HG03354 (cell line): ENCODE data around the gene GNGT1.

Experiments
- ATAC-seq: cut with Tn5 transposase; IDR thresholded peaks from one replicate; pipeline ENCODE4 v1.9.1; 2021; ENCODE audit warnings: mild to moderate bottlenecking; ENCODE audit not compliant: unreplicated experiment, poor library complexity, severe bottlenecking

GNGT1 gene

DNA sequence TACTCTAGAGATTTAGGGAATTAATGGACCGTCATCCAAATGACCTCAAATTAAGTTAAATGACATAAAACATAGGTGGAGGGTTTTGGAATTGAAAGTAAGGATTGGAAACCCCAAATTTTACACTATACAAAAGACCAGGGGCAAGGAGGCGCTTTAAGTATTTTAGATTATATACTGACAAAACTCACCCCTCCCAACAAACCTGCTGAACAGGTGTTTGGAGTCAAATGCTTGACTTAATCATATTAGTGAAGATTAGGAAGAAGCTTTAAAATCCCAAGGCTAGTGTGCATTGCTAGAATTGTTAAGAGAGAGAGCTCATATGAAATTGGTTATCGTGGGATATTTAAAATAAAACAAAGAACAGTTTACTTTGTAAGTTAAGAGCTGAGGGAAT lies at the start of gene GNGT1:
GNGT1 (plus strand) TSS at position 301 of the 400 bp plus-strand sequence. CDS start 180 bp downstream, outside the sequence.
- ATAC-seq = no peak

DNA sequence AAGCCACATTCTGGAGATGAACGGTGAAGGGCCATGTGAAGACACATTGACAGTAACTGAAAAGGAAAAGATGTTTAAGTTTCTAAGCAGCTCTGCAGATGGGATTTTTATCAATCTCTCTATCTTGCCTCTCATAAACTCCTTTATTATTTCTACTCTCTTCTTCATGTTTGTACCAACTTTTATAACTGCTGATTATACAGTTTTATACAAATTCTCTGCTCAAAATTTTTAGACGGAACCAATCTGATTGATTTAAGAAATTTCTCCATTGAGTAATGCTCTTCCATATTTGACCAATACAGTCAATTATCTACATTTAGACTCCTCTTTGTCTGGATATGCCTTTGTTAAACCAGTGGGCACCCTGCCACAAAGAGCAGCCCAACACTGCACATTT lies 47.5 kb upstream of the GNGT1 start:
- no peak for ATAC-seq

DNA sequence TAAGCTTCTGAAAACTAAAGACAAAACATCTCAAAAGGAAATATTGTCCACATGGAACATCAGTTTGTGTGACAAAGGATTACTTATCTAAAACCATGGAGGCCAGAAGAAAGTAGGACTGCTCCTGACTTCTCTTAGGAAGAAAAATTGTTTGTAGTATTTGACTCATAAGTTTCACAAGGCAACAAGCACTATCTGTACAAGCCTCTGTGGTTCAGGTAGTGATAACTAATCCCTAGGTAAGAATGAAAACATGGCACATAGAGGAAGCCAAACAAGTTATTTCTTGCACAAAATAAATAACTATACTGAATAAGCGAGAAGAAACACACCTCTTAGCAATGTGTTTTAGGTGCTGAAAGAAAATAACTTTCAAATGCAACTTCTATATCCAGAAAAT lies 46.1 kb upstream of the GNGT1 start:
- ATAC-seq = no peak

DNA sequence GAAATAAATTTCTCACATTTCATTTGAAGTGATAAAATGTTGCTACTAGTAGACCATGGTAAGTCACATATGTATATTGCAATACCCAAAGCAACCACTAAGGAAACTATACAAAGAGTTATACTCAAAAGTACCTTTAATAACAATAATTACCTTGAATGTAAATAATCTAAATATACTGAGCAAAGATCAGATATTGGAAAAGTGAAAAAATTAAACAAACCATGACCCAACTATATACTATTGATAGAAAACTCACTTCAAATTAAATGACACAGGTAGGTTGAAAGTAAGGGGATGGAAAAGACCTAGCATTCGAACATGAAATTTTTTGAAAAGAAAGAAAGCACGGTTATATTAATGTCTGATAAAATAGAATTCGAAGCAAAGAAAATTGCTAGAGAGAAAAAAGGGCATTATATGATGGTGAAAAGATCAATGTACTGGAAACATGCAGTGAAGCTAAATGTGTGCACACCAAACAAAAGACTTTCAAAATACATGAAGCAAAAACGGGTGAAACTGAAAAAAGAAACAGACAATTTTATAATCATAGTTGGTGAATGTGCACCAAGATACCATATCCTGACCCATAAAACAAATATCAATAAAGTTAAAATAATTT lies 44.9 kb upstream of the GNGT1 start:
- ATAC-seq = no peak

DNA sequence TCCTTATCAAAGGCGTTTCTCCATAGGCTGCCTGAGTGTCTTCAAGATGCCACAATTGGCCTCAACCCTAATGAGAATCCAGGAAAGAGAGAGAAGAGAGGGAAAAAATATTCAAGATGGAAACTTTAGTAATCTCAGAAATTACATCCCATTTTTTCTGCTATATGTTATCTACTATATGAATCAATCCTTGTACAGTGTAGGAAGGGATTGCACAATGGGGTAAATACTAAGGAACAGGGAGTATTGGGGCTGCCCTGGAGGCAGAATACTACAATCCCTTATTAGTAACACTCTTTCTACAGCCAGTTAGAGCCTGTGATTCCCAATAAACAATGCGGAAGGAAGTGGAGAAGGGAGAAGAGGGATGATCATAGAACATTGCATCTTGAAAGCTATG lies 43.7 kb upstream of the GNGT1 start:
- no peak for ATAC-seq

DNA sequence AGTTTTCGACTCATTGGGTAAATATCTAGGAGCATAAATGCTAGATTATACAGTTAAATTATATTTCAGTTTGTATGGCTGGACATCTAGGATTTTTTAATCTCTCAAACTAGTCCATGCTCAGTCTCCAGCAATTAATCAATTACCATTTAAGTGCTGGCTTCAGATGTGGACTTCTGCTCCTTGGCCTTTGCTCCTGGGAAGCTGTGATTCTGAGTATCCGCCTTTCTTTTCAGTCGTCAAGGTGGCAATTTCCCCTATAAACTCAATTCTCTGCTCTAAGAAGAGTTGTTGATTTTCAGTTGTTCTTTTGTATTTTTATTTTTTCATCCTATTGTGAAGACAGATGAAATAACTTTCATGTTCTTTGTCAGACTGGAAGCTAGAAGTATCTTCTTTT lies 39.5 kb upstream of the GNGT1 start:
- ATAC-seq = no peak

DNA sequence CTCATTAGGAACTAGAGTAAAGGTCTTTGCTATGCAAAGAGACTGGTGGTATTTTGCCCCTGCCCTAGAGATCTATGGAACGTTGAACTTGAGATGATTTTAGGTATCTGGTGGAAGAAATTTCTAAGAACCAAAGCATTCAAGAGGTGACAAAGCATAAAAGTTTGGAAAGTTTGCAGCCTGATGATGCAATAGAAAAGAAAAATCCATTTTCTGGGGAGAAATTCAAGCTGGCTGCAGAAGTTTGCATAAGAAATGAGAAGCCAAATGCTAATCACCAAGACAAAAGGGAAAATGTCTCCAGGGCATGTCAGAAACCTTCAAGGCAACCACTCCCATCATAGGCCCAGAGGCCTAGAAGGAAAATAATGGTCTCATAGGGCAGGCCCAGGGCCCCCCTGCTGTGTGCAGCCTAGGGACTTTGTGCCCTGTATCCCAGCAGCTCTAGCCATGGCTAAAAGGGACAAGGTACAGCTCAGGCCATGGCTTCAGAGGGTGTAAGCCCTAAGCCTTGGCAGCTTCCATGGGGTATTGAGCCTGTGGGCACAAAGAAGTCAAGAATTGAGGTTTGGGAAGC lies 32.3 kb upstream of the GNGT1 start:
- ATAC-seq = no peak

DNA sequence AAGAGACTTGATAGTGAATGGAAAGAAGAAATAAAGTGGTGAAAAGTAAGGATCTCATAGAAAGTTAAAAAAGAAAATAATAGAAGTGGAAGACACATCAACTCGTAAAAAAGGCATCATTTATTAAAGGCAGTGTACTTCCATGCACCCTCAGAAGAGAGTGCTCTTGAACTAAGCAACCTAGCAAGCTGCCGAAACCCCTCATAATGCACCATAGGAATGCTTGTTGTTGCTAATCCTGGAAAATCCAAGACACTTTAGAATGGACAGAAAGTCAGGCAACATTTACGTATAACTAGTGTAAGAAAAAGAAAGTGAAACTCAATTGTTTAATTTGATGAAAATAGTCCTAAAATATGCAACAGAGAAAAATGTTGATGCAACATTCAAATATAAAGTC lies 28.6 kb upstream of the GNGT1 start:
- no peak for ATAC-seq

DNA sequence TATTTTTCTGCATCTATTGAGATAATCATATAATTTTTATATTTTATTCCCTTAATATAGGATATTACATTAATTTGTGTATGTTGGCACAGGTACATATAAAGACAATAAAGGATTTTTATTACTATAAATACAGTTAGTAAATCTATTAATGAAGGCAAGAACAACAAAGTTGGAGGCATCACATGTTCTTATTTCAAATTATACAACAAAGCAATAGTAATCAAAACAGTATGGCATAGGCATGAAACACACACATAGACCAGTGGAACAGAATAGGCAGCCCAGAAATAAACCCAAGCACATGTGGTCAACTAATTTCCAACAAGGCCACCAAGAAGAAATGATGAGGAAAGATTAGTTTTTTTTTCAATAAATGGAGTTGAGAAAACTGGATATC lies 27.0 kb upstream of the GNGT1 start:
- no peak for ATAC-seq

DNA sequence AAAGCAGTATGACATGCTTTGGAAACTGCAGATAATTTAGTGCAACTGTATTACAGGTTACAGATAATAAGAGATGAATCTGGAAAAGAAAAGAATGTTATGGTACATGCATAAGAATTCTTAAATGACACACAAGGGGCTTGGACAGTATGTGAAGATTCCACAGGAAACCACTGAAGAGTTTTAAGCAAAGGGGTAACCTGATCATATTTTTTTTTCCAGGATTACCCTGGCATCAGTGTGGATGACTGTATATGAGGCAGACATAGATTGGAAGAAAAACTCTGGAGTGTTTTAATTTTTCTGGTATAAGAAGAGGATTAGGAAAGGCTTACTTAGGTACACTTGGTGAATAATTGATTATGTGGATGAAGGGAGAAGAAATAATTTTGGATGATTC lies 23.9 kb upstream of the GNGT1 start:
- ATAC-seq = no peak

DNA sequence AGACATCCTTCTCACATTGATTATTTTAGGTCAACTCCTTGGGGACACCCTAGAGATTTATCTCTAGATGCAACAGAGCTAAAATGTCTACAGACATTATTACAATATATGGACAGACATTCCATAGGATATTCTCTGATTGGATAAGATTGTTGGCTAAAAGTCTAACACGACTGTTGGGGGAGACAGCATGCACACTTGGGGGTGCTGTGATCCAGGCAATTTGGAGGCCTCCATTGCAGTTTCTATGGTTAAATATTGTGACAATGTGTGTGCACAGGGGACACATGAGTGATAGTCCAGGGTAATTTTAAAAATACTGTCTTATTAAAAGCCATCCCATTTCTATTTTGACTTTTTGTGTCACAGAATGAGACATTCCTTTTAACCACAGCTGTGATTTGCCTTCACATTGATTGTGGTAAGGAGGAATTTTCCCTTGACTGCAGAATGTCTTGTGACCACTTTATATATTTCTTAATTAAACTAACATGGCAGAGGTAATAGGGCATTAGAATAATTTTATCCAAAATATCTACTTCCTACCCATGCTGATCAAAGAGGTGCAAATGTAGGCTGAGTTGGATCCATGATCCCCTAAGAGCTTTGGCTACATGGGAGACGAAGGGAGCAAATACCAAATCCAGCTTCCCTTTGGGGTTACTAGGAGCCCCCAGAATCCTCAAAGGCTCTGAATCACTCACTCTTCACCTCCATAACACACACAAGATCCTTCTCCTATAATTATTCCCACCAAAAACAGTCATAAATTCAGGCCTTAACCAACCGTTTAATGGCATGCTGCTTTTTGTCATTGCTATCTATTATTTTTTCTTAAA lies 23.1 kb upstream of the GNGT1 start:
- no peak for ATAC-seq

DNA sequence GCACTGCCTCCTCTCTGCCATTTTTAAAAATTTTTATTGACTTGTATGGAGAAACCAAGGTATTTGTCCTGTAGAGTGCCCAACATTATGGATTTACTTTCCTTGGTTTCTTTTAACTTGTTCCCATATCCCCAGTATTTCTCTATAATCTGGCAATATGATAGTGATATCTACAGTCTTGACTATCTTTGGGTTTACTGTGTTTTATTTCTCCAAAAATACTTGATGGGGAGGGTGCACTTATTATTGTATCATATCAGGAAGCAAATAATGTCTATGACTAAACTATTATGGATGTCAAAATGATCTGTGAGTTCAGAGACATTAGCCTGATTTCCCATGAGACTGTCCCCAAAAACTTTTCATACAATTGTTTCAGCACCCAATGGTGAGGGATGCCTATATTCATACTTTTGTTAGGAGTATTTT lies 22.4 kb upstream of the GNGT1 start:
- ATAC-seq = no peak

DNA sequence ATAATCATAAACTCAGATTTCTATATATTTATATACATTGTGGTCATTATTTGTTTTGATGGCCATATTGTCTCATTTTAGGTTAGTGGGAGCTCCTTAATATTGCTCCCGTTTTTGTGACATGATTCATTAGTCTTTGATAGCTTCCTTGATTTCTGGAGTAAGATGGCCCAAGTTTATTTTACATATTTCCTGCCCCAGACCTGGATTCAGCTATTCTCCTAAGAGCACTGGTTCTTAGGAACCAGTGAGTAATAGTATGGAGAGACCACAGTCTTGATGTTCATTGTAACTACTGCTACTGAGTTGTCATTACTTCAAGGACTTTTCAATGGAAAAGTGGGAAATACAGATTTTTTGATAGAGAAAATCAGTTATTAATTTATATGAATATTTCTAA lies 21.8 kb upstream of the GNGT1 start:
- no peak for ATAC-seq

DNA sequence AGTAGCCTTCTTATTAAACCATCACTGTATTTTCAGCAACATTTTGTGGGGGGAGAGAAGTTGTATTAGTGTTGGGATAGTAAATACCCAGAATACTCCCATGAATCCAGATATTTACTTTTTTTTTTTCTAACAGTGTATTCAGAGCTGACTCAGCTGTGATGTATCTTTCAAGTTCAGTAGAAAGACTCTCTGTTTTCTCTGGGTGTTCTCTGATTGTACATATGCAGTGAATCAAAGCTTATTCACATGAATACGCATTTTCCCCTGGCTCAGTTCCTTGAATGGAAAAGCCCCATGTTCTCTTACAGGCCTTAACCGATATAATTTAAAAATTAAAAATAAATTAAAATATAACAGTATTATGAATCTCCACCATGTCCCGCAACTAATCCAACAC lies 17.1 kb upstream of the GNGT1 start:
- no peak for ATAC-seq

DNA sequence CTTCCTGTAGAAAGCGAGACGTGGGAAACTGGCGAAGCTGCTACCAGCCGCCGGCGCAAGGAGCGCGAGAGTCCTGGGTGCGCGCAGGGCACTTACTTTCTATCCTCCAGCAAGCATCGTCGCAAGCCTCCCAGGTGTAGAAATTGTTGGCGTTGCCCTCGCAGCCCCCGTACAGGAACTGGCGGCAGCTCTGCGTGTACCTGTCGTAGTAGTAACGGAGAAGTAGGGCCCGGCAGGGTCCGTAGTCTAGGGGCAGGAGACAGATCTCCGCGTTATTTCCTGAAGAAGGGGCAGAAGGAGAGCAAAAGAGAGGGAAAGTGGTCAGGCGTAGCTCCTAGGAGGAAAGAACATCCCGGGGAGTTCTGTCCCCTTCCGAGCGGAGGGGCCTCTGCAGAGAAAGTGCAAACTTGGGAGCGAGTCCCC lies 16.3 kb upstream of the GNGT1 start:
- ATAC-seq = peak; percentile 69

DNA sequence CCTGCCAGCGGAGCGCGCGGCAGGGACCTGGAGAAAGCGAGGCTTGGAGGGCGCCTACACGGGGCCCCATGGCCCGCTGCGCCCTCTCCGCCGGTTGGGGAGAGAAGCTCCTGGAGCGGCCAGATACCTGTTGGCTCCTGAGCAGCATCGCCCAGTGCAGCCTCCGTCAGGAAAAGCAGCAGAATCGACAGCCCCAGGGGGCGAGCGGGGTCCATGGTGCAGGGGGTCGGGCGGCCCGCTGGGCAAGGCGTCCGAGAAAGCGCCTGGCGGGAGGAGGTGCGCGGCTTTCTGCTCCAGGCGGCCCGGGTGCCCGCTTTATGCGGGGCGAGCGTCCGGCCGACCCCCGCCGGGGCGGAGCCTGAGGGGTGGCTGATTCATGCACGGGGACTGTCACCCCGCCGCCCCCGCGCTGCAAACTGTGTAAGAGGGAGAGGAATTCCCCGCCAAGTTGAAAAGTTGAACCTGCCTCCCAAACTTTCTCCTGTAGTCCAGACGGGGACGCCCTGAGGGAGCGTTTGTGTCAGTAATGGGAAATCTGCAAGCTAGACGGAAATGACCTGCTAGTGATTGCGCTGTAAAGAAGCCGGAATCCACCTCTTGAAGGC lies 15.8 kb upstream of the GNGT1 start, which contains the start of gene TFPI2:
TFPI2 (minus strand) TSS at position 290 of the 605 bp plus-strand sequence; CDS start at position 215, 75 bp downstream.
- ATAC-seq = peak; percentile 65

DNA sequence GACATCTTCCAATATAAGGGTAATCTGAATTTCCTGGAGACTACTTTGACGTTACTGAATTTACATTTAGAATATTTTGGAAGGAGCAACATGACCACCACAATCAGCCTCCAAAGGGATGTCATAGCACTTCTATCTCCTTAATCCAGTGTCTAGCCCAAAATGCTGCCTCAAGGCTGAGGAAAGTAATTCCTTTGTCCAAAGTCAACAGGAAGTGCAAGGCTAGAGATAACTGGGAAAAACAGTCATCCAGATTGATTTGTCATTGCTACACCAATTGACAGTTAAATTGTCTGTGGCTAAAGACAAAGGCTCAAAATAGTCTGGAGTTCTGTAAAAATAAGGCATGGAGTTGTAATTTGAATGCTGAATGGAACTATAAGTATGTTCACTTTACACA lies 11.9 kb upstream of the GNGT1 start:
- no peak for ATAC-seq

DNA sequence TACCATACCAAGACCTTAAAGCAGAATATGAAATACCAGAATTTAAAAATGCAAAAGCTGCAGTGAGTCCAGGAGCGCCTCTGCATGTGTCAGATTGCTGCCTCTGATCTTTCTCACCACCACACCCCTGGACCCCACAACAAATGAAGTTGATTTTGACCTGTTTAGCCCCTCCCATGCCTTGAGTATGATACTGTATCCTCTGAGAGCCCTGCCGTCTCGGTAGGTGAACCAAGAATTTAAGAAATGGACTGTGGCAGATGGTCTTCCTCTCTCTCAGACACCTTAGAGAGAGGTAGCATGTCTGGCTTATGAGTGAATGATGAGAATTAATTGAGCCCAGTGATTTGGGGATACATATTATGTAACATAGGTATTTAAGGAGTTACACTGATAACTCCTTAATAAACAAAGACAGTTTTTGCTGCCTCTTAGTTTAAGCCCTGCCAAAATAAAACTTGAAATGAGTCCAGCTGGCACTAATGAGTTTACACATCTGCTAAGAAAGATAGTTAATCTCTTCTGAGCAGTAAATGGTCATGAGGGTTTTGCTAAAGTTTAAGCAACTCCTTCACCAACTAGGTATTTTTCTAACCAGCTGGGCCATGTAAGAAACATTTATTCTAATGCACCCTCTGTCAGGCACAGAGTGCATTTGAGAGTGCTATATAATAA lies 11.3 kb upstream of the GNGT1 start:
- ATAC-seq = no peak

DNA sequence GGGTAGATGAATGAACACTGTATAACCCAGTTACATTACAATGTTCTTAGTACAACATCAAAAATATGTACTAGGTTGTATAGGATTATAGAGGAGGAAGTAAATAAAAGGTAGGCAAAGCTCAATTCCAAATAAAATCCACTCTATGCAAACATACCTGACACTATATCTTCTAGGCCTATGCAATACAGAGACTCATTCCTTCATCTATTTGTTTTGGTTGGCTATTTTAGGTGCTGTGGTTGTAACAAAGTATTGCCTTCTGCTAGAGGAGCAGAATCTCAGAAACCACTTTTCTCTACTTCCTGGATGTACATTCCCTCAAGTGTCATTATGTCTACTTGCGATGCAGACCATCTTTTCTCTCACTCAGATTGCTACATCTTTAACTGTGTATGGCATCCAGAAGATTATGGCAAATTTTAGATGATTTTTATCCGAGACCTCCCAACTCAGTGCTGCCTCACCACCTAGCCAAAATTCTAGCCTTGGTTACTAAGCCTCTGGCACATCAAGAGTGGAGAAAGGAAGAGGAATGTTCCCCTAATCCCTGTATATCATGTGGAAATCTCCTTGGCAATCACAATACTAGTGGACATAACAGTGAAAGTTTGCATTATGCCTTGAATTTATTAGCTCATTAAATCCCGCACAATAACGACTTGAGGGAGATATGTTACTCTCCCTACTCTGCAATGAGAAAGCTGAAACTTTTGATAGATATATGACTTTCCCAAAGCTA lies 10.3 kb upstream of the GNGT1 start:
- no peak for ATAC-seq
